WI38 (cell line): ENCODE results near the gene ATP6V1G2.
A peak's percentile ranks its signal among the peaks of the same experiment; 100 is the strongest.

ENCODE experiments used
- H3K4me3 ChIP-seq: 2 replicates; pipeline ENCODE4 v1.5.1; 2011; ENCODE audit warnings: low read depth, mild to moderate bottlenecking, control low read depth, low read length
- TF ChIP-seq, protein P1 (sequence below): IDR thresholded peaks from 2 replicates; pipeline ENCODE4 v1.5.1; 2012; ENCODE audit warnings: low read depth, mild to moderate bottlenecking, control low read depth, low read length

ATP6V1G2 gene

DNA sequence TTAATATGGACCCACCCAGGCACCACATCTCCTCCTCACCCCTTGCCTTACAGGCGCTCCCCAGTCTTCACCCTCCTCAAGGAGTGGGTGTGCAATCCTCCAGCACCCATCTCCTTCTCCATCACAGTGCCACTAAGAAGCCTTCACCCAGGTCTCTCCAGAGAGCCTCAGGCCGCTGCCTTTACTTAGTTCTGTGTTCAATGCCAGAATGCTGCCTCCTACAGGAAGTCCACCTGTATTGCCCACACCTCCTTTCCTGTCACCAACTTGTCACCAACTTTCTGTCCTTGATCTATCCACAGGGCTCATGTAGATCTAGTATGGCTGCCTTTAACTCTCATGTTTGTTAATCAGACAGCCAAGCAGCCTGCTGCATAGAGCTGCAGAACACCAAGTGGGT is 39.1 kb upstream of the ATP6V1G2 start:
- no peak overlapping the region for H3K4me3 ChIP-seq
- TF ChIP-seq, protein P1, sequence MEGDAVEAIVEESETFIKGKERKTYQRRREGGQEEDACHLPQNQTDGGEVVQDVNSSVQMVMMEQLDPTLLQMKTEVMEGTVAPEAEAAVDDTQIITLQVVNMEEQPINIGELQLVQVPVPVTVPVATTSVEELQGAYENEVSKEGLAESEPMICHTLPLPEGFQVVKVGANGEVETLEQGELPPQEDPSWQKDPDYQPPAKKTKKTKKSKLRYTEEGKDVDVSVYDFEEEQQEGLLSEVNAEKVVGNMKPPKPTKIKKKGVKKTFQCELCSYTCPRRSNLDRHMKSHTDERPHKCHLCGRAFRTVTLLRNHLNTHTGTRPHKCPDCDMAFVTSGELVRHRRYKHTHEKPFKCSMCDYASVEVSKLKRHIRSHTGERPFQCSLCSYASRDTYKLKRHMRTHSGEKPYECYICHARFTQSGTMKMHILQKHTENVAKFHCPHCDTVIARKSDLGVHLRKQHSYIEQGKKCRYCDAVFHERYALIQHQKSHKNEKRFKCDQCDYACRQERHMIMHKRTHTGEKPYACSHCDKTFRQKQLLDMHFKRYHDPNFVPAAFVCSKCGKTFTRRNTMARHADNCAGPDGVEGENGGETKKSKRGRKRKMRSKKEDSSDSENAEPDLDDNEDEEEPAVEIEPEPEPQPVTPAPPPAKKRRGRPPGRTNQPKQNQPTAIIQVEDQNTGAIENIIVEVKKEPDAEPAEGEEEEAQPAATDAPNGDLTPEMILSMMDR: peak; percentile 35

DNA sequence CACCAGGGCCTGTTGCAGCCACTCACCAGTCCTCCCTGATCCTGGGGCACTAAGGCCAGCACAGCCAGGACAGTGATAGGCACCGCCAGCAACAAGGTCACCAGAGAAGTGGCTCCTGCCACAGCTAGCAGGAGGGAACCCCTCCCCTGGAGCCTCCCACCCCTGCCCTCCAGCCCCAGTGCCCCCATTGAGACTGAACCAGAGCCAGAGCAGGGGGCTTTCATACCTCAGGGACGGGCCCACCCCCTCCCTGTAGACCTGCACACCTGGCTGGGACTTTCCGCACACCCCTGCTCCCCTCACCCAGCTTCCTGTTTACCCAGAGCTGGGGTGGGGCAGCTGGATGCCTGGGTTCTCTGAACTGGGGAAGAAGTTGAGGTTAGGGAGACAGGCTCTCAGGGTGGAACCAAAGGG is 35.8 kb upstream of the ATP6V1G2 start, which contains the start of gene LTB:
TSS of gene LTB (minus strand) at position 195 of the 414 bp plus-strand sequence. CDS start at position 188, 7 bp downstream.
- H3K4me3 ChIP-seq: peak within 1 kb of the TSS; percentile 79
- TF ChIP-seq, protein P1: no peak

DNA sequence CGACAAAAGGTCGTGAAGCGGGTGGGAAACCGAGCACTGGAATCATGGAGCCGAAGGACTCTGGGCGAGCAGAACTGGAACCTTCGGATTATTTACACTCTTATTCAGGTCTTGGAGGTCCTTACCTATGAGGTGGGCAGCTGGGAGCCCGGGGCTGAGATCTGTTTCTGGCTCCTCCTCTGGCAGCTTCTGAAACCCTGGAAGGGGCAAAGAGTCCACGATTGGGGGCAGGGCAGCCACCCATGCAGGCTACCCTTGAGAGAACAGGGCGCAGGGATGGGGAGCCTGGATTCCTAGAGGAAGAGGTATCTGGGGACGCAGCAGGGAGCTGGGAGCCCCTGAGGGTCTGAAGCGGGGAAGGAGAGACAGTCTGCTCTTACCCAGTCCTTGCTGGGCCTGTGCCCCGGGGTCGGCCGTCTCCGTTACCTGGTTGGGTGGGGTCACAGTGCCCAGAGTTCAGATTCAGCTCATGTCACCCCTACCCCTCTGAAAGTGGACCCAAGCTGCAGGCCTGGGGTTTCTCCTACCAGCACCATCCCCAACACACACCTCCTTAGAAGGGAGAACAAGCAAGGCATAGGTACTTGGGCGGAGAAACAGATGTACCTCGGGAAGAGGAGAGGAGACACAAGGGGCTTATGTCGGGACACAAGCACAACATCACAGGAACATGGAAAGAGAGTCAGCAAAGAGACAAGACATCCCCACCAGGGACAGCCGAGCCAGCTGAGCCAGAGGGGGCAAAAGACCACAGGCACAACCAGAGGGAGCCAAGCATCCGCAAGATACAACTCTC is 35.2 kb upstream of the ATP6V1G2 start:
- peak overlapping the region; percentile 79 for H3K4me3 ChIP-seq
- TF ChIP-seq, protein P1: no peak

DNA sequence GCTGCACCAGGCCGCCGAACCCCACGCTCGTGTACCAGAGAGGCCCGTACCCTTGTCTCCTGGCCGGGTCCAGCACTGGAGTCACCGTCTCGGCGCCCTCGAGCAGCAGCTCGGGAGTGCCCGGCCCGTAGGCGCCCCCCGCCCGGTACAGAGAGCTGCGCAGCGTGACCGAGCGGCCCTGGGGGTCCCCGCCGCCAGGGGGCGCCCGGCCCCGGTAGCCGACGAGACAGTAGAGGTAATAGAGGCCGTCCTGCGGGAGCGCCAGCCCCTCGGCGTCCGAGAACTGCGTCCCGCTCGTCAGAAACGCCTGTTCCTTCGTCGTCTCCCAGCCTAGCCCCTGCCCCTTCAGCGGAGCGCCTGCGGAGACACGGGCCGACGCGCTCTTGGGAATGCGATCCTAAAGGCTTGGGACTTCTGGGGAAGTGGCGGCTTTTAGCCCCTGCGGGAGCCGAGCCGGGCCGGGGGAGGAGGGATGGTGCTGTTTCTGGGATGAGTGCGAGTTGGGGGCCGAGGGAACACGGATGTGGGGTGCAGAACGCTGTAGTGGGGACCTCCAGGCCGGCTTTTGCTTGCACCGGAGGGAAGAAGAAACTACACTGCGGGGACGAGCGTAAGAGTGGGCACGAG is 34.5 kb upstream of the ATP6V1G2 start:
- TF ChIP-seq, protein P1: peak; percentile 94
- H3K4me3 ChIP-seq: peak overlapping the region; percentile 79

DNA sequence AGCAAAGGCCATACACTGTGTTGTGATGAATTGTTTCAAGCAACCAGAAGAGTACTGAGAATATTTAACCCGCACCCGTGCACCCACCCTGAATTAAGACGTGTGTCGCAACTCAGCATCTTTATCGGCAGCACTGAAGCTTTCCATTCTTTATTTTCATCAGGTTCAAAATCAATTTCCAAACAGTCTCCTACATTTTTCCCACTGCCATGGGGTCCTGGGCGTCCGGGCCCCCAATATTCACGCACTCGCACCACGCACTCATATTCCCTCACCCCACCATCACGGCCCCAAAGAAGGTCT is 34.0 kb upstream of the ATP6V1G2 start:
- TF ChIP-seq, protein P1: no peak
- peak overlapping the region; percentile 79 for H3K4me3 ChIP-seq

DNA sequence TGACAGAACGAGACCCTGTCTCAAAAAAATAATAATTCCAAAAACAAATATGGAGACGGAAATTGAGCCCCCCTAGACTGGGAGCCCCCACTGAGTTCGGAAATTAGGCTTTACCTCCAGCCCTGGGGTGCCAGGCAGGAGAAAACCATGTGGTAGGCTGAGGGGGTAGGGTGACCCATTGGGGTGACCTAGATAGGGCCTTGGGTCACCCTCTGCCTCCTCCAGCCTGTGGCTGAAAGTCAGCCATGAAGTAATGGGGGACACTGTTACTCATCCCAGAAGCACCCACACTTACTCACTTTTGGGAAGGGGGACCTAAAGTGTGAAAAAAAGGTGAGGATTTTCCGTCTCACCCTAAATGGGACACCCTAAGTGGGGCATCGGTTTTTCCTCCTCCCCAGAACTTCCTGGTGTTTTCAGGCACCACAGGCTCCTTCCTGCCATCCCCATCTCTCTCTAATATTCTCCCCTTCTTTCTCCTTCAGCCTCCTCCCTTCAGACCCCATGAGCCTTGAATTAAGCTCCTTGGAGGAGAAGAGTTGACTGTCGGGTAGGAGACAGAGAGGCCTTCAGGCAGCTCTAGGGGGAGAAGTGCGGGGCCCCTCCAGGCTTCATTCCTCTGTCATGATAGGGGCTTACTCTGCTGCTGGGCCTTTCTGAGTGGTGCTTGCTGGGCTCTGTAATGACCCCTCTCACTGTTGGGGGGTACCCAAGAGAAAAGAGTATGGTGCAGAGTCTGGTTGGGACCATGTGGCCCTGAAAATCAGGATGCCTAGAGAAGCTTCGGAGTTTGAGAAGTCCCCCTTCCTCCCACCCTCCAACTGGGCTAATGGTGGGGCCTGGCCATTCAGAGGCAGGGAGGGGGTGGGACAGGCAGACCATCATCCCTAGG is 33.4 kb upstream of the ATP6V1G2 start:
- H3K4me3 ChIP-seq: no peak overlapping the region
- TF ChIP-seq, protein P1: no peak

DNA sequence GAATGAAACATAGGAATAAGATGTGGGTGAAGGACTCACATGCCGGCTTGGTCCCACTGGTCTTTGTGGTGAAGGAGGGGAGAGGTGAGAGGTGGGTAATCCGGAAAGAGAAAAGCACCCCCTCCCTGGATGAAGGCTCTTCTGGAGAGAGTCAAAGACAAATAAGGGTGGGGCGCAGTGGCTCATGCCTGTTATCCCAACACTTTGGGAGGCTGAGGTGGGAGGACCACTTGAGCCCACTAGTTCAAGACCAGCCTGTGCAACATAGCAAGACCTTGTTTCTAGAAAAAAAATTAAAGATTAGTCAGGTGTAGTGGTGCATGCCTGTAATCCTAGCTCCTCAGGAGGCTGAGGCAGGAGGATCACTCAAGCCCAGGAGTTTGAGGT is 32.7 kb upstream of the ATP6V1G2 start:
- TF ChIP-seq, protein P1: no peak
- no peak overlapping the region for H3K4me3 ChIP-seq
